WTC11 (cell line): ENCODE measurements around the gene CENPT. TPM values are rescaled to one million over a fixed set of nuclear protein-coding genes. Genes with fewer than 3 reads are reported as not detected.

ENCODE experiments used
- ARID4B ChIP-seq: sonication (generic); formaldehyde crosslinking; IDR thresholded peaks from 2 replicates; pipeline ENCODE4 v1.8.0; 2023; ENCODE audit warnings: missing genetic modification reagents, mild to moderate bottlenecking, borderline replicate concordance
- ATF2 ChIP-seq: sonication (generic); formaldehyde crosslinking; IDR thresholded peaks from 2 replicates; pipeline ENCODE4 v1.8.1; 2022; ENCODE audit warnings: low read depth, missing genetic modification reagents, borderline replicate concordance
- E2F4 ChIP-seq: sonication (generic); formaldehyde crosslinking; IDR thresholded peaks from 2 replicates; pipeline ENCODE4 v1.8.1; 2022; ENCODE audit warnings: low read depth, mild to moderate bottlenecking, moderate library complexity, missing genetic modification reagents, borderline replicate concordance
- E2F5 ChIP-seq: sonication (generic); formaldehyde crosslinking; IDR thresholded peaks from 2 replicates; pipeline ENCODE4 v1.8.1; 2022; ENCODE audit warnings: mild to moderate bottlenecking, moderate library complexity, missing genetic modification reagents
- ELF4 ChIP-seq: sonication (generic); formaldehyde crosslinking; IDR thresholded peaks from 2 replicates; pipeline ENCODE4 v1.8.1; 2022; ENCODE audit warnings: low read depth, mild to moderate bottlenecking, moderate library complexity, missing genetic modification reagents
- EMX1 ChIP-seq: fragments of 250-450 bp; sonication (Bioruptor Pico); IDR thresholded peaks from 2 replicates; pipeline ENCODE4 v1.8.0; 2021; ENCODE audit warnings: mild to moderate bottlenecking
- ESRRA ChIP-seq: sonication (generic); formaldehyde crosslinking; IDR thresholded peaks from 2 replicates; pipeline ENCODE4 v1.8.1; 2022; ENCODE audit warnings: mild to moderate bottlenecking, missing genetic modification reagents, borderline replicate concordance
- FOXK1 ChIP-seq: sonication (generic); formaldehyde crosslinking; IDR thresholded peaks from 2 replicates; pipeline ENCODE4 v1.8.0; 2022; ENCODE audit warnings: mild to moderate bottlenecking, moderate library complexity, missing genetic modification reagents
- JAZF1 ChIP-seq: fragments of 250-450 bp; sonication (Bioruptor Pico); IDR thresholded peaks from 2 replicates; pipeline ENCODE4 v1.9.0; 2021; ENCODE audit warnings: moderate library complexity, mild to moderate bottlenecking, inconsistent platforms
- MYBL2 ChIP-seq: sonication (generic); formaldehyde crosslinking; IDR thresholded peaks from 2 replicates; pipeline ENCODE4 v1.8.1; 2023; ENCODE audit warnings: mild to moderate bottlenecking, moderate library complexity, missing genetic modification reagents
- NFE2L1 ChIP-seq: sonication (generic); formaldehyde crosslinking; IDR thresholded peaks from 2 replicates; pipeline ENCODE4 v1.8.1; 2023; ENCODE audit warnings: missing genetic modification reagents
- SMAD4 ChIP-seq: sonication (generic); formaldehyde crosslinking; IDR thresholded peaks from 2 replicates; pipeline ENCODE4 v1.8.0; 2022; ENCODE audit warnings: mild to moderate bottlenecking, missing genetic modification reagents
- TEAD4 ChIP-seq: sonication (generic); formaldehyde crosslinking; IDR thresholded peaks from 2 replicates; pipeline ENCODE4 v1.8.0; 2022; ENCODE audit warnings: mild to moderate bottlenecking, missing genetic modification reagents
- USF1 ChIP-seq: sonication (generic); formaldehyde crosslinking; IDR thresholded peaks from 2 replicates; pipeline ENCODE4 v1.8.0; 2022; ENCODE audit warnings: mild to moderate bottlenecking, missing genetic modification reagents
- ZNF138 ChIP-seq: sonication (generic); formaldehyde crosslinking; conservative IDR thresholded peaks from 2 replicates; pipeline ENCODE4 v1.8.1; 2022; ENCODE audit warnings: mild to moderate bottlenecking, moderate library complexity, missing genetic modification reagents
- ZNF232 ChIP-seq: sonication (generic); formaldehyde crosslinking; IDR thresholded peaks from 2 replicates; pipeline ENCODE4 v1.8.0; 2022; ENCODE audit warnings: mild to moderate bottlenecking, missing genetic modification reagents
- ZNF317 ChIP-seq: sonication (generic); formaldehyde crosslinking; IDR thresholded peaks from 2 replicates; pipeline ENCODE4 v1.8.1; 2023; ENCODE audit warnings: low read depth, mild to moderate bottlenecking, moderate library complexity, missing genetic modification reagents, borderline replicate concordance
- ZNF396 ChIP-seq: fragments of 250-450 bp; sonication (Bioruptor Pico); IDR thresholded peaks from 2 replicates; pipeline ENCODE4 v1.8.0; 2021; ENCODE audit warnings: mild to moderate bottlenecking, moderate library complexity, borderline replicate concordance
- ZNF416 ChIP-seq: fragments of 250-450 bp; sonication (Bioruptor Pico); IDR thresholded peaks from 2 replicates; pipeline ENCODE4 v1.9.0; 2021; ENCODE audit warnings: mild to moderate bottlenecking, inconsistent platforms
- ZNF512 ChIP-seq: sonication (generic); formaldehyde crosslinking; IDR thresholded peaks from 2 replicates; pipeline ENCODE4 v1.8.1; 2022; ENCODE audit warnings: missing genetic modification reagents, borderline replicate concordance
- ZNF532 ChIP-seq: fragments of 250-450 bp; sonication (Bioruptor Pico); IDR thresholded peaks from 2 replicates; pipeline ENCODE4 v1.9.0; 2021; ENCODE audit warnings: mild to moderate bottlenecking, borderline replicate concordance
- ZSCAN18 ChIP-seq: fragments of 250-450 bp; sonication (Bioruptor Pico); IDR thresholded peaks from 2 replicates; pipeline ENCODE4 v2.1.2; 2022; ENCODE audit warnings: mild to moderate bottlenecking, moderate library complexity
- total RNA-seq: library from RNA; stranded (reverse); gene quantifications from 3 replicates; pipeline ENCODE4 v1.2.3, GENCODE V29; 2021

Gene CENPT
- total RNA-seq, 1 experiment from 2014 or later = 58.3 TPM

- TF ChIP-seq ZNF512 (CRISPR knock-in tag) = no peak
- TF ChIP-seq SMAD4 (CRISPR knock-in tag) = no peak
- no peak for TF ChIP-seq EMX1 (CRISPR knock-in tag)
- no peak for TF ChIP-seq ELF4 (CRISPR knock-in tag)
- TF ChIP-seq TEAD4 (CRISPR knock-in tag) = no peak
- no peak for TF ChIP-seq E2F4
- TF ChIP-seq ESRRA (CRISPR knock-in tag) = no peak
- no peak for TF ChIP-seq ATF2 (CRISPR knock-in tag)
- TF ChIP-seq NFE2L1 (CRISPR knock-in tag) = no peak
- no peak for TF ChIP-seq ZNF532 (CRISPR knock-in tag)
- TF ChIP-seq E2F5 (CRISPR knock-in tag) = peak; percentile 92
- TF ChIP-seq ZNF138 = no peak
- TF ChIP-seq ARID4B = peak; percentile 90; the same call in 1 of the 2 replicates
- peak; percentile 60; the same call in 1 of the 2 replicates for TF ChIP-seq USF1 (CRISPR knock-in tag)
- TF ChIP-seq ZNF416 (CRISPR knock-in tag) = no peak
- no peak for TF ChIP-seq ZNF317 (CRISPR knock-in tag)
- no peak for TF ChIP-seq JAZF1 (CRISPR knock-in tag)
- no peak for TF ChIP-seq FOXK1
- TF ChIP-seq ZSCAN18 (CRISPR knock-in tag) = no peak
- no peak for TF ChIP-seq MYBL2 (CRISPR knock-in tag)
- no peak for TF ChIP-seq ZNF232 (CRISPR knock-in tag)
- no peak for TF ChIP-seq ZNF396 (CRISPR knock-in tag)
Observed at GRCh38 chr16:67833415-67834241, 13.9 kb downstream of the CENPT start (continued).
